Upper lobe of left lung (tissue), 6 donors: ENCODE results near the gene HAUS2. TPM values are rescaled to one million over a fixed set of nuclear protein-coding genes. Genes with fewer than 3 reads are reported as not detected.
A peak's percentile ranks its signal among the peaks of the same experiment; 100 is the strongest.

Source experiments
- ATAC-seq, 2 donors: fragments of 200-7000 bp; cut with Tn5 transposase; one replicate each; pipeline ENCODE4 v1.9.1; 2022; ENCODE audit warnings: mild to moderate bottlenecking in 2 of 2, moderate library complexity in 2 of 2; ENCODE audit not compliant: low FRiP score in 2 of 2
- DNase-seq, 2 donors: peaks; one replicate each; pipeline ENCODE4 v3.0.0-alpha.2; 2019 to 2020
- H3K27ac ChIP-seq, 4 donors: fragments of 200-600 bp; sonication (generic); one replicate each; pipeline ENCODE4 v1.5.1; 2016 to 2019
- H3K27me3 ChIP-seq, 4 donors: fragments of 200-600 bp; sonication (generic); one replicate each; pipeline ENCODE4 v1.5.1; 2017 to 2019
- H3K36me3 ChIP-seq, 4 donors: fragments of 200-600 bp; sonication (generic); one replicate each; pipeline ENCODE4 v1.5.1; 2016 to 2019
- H3K4me1 ChIP-seq, 4 donors: fragments of 200-600 bp; sonication (generic); one replicate each; pipeline ENCODE4 v1.5.1; 2018 to 2019
- H3K4me3 ChIP-seq, 4 donors: fragments of 200-600 bp; sonication (generic); one replicate each; pipeline ENCODE4 v1.5.1; 2017 to 2019; ENCODE audit warnings: mild to moderate bottlenecking in 2 of 4, moderate library complexity in 1 of 4
- H3K9me3 ChIP-seq, 4 donors: fragments of 200-600 bp; sonication (generic); one replicate each; pipeline ENCODE4 v1.5.1; 2018 to 2019
- CTCF ChIP-seq, 6 experiments: fragments of 450-650 bp in 4 of 6; fragments of 200-600 bp in 2 of 6; sonication (generic) in 2 of 6; IDR thresholded peaks; one replicate each; pipeline ENCODE4 v1.5.1; 2016 to 2019; ENCODE audit warnings: antibody characterized with exemption in 6 of 6
- EP300 ChIP-seq, 4 donors: sonication (generic); formaldehyde crosslinking; IDR thresholded peaks; one replicate each; pipeline ENCODE4 v1.5.1; 2017; ENCODE audit warnings: antibody characterized with exemption in 4 of 4, control low read depth in 2 of 4
- POLR2A ChIP-seq, 4 donors: fragments of 450-650 bp; IDR thresholded peaks; one replicate each; pipeline ENCODE4 v1.5.1; 2016 to 2017; ENCODE audit warnings: antibody characterized with exemption in 4 of 4, mild to moderate bottlenecking in 2 of 4
- POLR2AphosphoS5 ChIP-seq, 2 donors: sonication (generic); formaldehyde crosslinking; IDR thresholded peaks; one replicate each; pipeline ENCODE4 v1.5.1; 2017; ENCODE audit warnings: antibody characterized with exemption in 2 of 2
- WGBS, 2 donors: methylation state at CpG; one replicate each; pipeline ENCODE4 v1.1.5; 2017 to 2018; 5-methylcytosine and 5-hydroxymethylcytosine counted together
- total RNA-seq, 6 donors: library from RNA; depleted of rRNA in 4 of 6; stranded (reverse); fragments of >200 nt in 4 of 6; gene quantifications; one replicate each; pipeline versions ENCODE4 v1.1.0 to v1.2.1, GENCODE V29; 2016 to 2021
- donor health status: DM: no; HTN: no; CAD: no; lungs with moderate emphysema.
- donor health status: DM: no; HTN: yes; CAD: no; lungs with severe emphysema.

HAUS2 gene
- total RNA-seq, 6 donors from 2014 or later, result 10.2 to 31.9 (median 20.5) TPM

GRCh38 chr15:42603978-42604377 is 55.3 kb downstream of the HAUS2 start:
- H3K27ac ChIP-seq, result no peak overlapping the region
- no peaks in the 10 kb centered on the region for H3K27me3 ChIP-seq
- no peak overlapping the region for H3K4me3 ChIP-seq
- peaks cover 35 to 46% (median 36%) of the 10 kb centered on the region in 4 donors for H3K4me1 ChIP-seq
- no peak for TF ChIP-seq CTCF (IDR thresholded peaks at IDR 0.05)
- no peak for TF ChIP-seq POLR2AphosphoS5 (IDR thresholded peaks at IDR 0.05)
- TF ChIP-seq EP300 (IDR thresholded peaks at IDR 0.05), result no peak
- no peak for TF ChIP-seq POLR2A (IDR thresholded peaks at IDR 0.05)
- H3K36me3 ChIP-seq, result no peaks in the 10 kb centered on the region
- no peaks in the 10 kb centered on the region for H3K9me3 ChIP-seq
- 85 to 86% methylated on average over 2 of the region's 2 CpGs for WGBS, 2 donors
- ATAC-seq (no peak), DNase-seq (no peak)

- 56 to 57% methylated on average over 8 of the region's 8 CpGs for WGBS, 2 donors
- ATAC-seq (peak in 1 of 2 donors; percentile 41), DNase-seq (no peak)
- Histone ChIP-seq H3K4me3 (no peak overlapping the region), H3K4me1 (peaks cover 35 to 53% (median 41%) of the 10 kb centered on the region in 4 donors), H3K36me3 (no peaks in the 10 kb centered on the region), H3K27ac (peak overlapping the region; percentile 57 to 86 (median 64)), H3K9me3 (no peaks in the 10 kb centered on the region), H3K27me3 (no peaks in the 10 kb centered on the region)
- TF ChIP-seq CTCF (IDR thresholded peaks at IDR 0.05) (no peak), EP300 (IDR thresholded peaks at IDR 0.05) (peak in 1 of 4 donors; percentile 2), POLR2A (IDR thresholded peaks at IDR 0.05) (no peak), POLR2AphosphoS5 (IDR thresholded peaks at IDR 0.05) (peak in 1 of 2 donors; percentile 15)
These were observed 56.5 kb downstream of the HAUS2 start for GRCh38 chr15:42604894-42605744.

GRCh38 chr15:42605796-42606195 is 57.2 kb downstream of the HAUS2 start:
- Histone ChIP-seq H3K9me3 (no peaks in the 10 kb centered on the region), H3K27me3 (no peaks in the 10 kb centered on the region), H3K4me1 (peaks cover 30 to 53% (median 41%) of the 10 kb centered on the region in 4 donors), H3K27ac (peak overlapping the region; percentile 57 to 86 (median 64)), H3K36me3 (no peaks in the 10 kb centered on the region), H3K4me3 (no peak overlapping the region)
- TF ChIP-seq CTCF (IDR thresholded peaks at IDR 0.05) (no peak), POLR2A (IDR thresholded peaks at IDR 0.05) (no peak), POLR2AphosphoS5 (IDR thresholded peaks at IDR 0.05) (no peak), EP300 (IDR thresholded peaks at IDR 0.05) (no peak)
- ATAC-seq (no peak), DNase-seq (no peak)
- 36% methylated on average over 3 of the region's 3 CpGs for WGBS, 2 donors

- peak in 1 of 2 donors; percentile 77 for DNase-seq
- no peaks in the 10 kb centered on the region for H3K9me3 ChIP-seq
- no peaks in the 10 kb centered on the region for H3K27me3 ChIP-seq
- TF ChIP-seq CTCF (IDR thresholded peaks at IDR 0.05) (no peak), POLR2AphosphoS5 (IDR thresholded peaks at IDR 0.05) (peak in 1 of 2 donors; percentile 38), EP300 (IDR thresholded peaks at IDR 0.05) (no peak), POLR2A (IDR thresholded peaks at IDR 0.05) (no peak)
- ATAC-seq, result peak; percentile 49 to 90
- no peak overlapping the region for H3K4me3 ChIP-seq
- H3K27ac ChIP-seq, result peak overlapping the region; percentile 35 to 62 (median 49)
- no peaks in the 10 kb centered on the region for H3K36me3 ChIP-seq
- WGBS, 2 donors, result 17 to 22% methylated on average over 4 of the region's 4 CpGs
- peaks cover 30 to 47% (median 41%) of the 10 kb centered on the region in 4 donors for H3K4me1 ChIP-seq
These were observed 59.5 kb downstream of the HAUS2 start for GRCh38 chr15:42608110-42608531.
